Neural progenitor cell (in vitro differentiated cells): ENCODE measurements around the gene ASIC3.

Experiments
- EZH2 ChIP-seq: fragments of 200-600 bp; sonication (generic); IDR thresholded peaks from 2 replicates; pipeline ENCODE4 v1.6.1; 2017; ENCODE audit warnings: antibody characterized with exemption, mild to moderate bottlenecking, moderate library complexity
- EZH2phosphoT487 ChIP-seq: fragments of 200-600 bp; sonication (generic); IDR thresholded peaks from 2 replicates; pipeline ENCODE4 v1.6.1; 2017; ENCODE audit warnings: antibody characterized with exemption
- TF ChIP-seq, protein P1 (sequence below): fragments of 200-600 bp; sonication (generic); IDR thresholded peaks from 2 replicates; pipeline ENCODE4 v1.5.1; 2017; ENCODE audit warnings: antibody characterized with exemption, mild to moderate bottlenecking

- TF ChIP-seq, protein P1, sequence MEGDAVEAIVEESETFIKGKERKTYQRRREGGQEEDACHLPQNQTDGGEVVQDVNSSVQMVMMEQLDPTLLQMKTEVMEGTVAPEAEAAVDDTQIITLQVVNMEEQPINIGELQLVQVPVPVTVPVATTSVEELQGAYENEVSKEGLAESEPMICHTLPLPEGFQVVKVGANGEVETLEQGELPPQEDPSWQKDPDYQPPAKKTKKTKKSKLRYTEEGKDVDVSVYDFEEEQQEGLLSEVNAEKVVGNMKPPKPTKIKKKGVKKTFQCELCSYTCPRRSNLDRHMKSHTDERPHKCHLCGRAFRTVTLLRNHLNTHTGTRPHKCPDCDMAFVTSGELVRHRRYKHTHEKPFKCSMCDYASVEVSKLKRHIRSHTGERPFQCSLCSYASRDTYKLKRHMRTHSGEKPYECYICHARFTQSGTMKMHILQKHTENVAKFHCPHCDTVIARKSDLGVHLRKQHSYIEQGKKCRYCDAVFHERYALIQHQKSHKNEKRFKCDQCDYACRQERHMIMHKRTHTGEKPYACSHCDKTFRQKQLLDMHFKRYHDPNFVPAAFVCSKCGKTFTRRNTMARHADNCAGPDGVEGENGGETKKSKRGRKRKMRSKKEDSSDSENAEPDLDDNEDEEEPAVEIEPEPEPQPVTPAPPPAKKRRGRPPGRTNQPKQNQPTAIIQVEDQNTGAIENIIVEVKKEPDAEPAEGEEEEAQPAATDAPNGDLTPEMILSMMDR: no peak
- TF ChIP-seq EZH2phosphoT487: no peak
- TF ChIP-seq EZH2: no peak
Observed at GRCh38 chr7:151056283-151056665, 7.9 kb downstream of the ASIC3 start.
